GM21528 (cell line): ENCODE data around the gene TIMM29.

ENCODE experiments used
- ATAC-seq: cut with Tn5 transposase; IDR thresholded peaks from one replicate; pipeline ENCODE4 v1.9.1; 2021; ENCODE audit warnings: mild to moderate bottlenecking, moderate library complexity; ENCODE audit not compliant: unreplicated experiment, low FRiP score

The TIMM29 gene

GRCh38 chr19:10911579-10912363 is 16.8 kb upstream of the TIMM29 start:
- no peak for ATAC-seq

DNA sequence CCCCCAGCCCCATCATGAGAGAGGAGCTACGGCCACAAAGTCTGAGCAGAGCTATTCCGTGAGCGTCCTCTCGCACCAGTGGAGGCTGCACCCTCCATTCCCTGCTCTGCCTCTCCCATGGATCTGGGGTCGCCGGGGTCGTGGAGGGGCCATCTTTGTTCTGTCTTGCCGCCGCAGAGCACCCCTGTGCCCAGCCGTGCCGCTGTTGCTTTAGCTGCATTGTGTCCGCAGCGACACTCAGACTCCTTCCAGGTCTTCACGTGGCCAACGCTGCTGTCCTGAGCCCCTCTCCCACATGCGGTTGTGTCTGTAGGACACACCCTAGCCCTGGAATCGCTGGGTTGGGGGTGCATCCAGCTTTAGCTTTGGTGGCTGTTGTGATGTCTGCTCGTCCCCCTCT is 16.0 kb upstream of the TIMM29 start:
- no peak for ATAC-seq

- ATAC-seq = no peak
Measured at GRCh38 chr19:10913716-10914340, 14.8 kb upstream of the TIMM29 start.

- no peak for ATAC-seq
Measured at GRCh38 chr19:10915130-10916091, 13.2 kb upstream of the TIMM29 start.

- ATAC-seq = no peak
Measured at GRCh38 chr19:10916602-10917001, 12.0 kb upstream of the TIMM29 start.

- no peak for ATAC-seq
Measured at GRCh38 chr19:10918359-10918758, 10.3 kb upstream of the TIMM29 start.

- ATAC-seq = no peak
Measured at GRCh38 chr19:10919352-10920287, 9.0 kb upstream of the TIMM29 start.

DNA sequence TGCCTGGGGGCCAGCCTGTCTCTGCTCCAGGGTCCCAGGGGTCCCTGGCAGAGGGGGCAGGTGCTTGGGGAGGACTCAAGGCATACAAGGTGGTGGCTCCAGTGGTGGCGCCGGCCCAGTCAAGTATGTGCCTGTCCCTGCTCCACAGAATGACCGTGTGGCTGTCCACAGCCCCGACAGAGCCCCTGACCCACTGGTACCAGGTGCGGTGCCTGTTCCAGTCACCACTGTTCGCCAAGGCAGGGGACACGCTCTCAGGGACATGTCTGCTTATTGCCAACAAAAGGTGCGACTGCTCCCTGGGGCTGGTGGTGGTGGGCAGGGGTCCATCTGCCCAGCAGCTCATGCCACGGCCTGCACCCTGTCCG is 8.3 kb upstream of the TIMM29 start:
- ATAC-seq = no peak

- no peak for ATAC-seq
Measured at GRCh38 chr19:10920781-10921180, 7.8 kb upstream of the TIMM29 start.

DNA sequence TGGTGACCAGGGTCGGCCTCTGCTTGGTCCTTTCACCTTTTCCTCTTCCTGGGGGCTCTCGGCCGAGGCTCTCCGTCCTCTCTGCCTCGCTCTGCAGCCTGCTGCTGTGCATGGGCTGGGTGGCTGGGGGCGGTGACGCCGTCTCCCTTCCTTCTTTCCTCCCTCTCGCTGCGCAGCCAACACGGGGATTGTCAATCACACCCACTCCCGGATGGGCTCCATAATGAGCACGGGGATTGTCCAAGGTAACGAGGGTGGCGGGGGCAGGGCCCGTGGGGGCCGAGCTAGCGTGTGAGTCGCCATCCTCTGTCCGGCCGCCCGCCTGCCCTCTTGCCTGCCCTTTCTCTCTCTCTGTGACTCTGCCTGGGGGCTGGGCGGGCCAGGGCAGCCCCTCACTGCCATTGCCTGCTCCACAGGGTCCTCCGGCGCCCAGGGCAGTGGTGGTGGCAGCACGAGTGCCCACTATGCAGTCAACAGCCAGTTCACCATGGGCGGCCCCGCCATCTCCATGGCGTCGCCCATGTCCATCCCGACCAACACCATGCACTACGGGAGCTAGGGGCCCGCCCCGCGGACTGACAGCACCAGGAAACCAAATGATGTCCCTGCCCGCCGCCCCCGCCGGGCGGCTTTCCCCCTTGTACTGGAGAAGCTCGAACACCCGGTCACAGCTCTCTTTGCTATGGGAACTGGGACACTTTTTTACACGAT is 7.3 kb upstream of the TIMM29 start:
- no peak for ATAC-seq

- ATAC-seq = no peak
Measured at GRCh38 chr19:10921910-10922637, 6.5 kb upstream of the TIMM29 start.

- ATAC-seq = no peak
Measured at GRCh38 chr19:10922638-10923014, 6.0 kb upstream of the TIMM29 start.

DNA sequence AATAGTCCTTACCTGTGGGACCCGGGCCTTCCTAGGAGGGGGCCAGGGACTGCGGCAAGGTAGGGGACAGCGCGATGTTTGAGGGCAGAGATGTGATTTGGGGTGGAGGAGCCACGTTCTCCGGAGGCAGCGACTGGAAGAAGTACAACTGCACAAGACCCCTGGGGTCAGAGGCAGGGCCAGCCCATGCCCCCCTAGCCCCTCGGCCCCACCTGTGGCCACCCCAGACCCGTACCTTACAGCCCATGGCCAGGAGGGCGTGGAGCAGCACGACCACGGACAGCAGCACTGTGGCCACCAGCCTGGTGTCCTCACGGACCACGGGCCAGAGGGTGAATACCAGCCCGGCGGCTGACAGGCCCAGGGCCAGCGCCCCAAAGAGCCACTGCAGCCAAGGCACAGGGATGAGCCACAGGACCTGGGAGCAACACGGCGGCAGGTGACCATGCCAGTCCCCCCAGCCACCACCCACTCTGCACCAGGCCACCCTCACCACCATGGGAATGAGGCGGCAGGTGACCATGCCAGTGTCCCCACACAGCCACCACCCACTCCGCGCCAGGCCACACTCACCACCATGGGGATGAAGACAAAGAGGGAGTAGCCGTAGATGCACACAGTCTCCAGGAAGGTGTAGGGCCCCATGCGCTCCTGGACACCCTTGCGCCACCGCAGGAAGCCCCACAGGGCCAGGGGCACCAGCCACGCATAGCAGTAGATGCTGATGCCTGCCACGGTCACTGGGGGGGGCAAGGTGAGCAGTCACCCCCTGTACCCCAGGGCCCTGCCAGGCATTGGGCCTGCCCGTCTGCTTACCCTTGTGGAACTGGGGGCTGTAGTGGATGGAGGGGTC is 5.1 kb upstream of the TIMM29 start:
- no peak for ATAC-seq

GRCh38 chr19:10924597-10924996 is 4.0 kb upstream of the TIMM29 start:
- ATAC-seq = no peak

DNA sequence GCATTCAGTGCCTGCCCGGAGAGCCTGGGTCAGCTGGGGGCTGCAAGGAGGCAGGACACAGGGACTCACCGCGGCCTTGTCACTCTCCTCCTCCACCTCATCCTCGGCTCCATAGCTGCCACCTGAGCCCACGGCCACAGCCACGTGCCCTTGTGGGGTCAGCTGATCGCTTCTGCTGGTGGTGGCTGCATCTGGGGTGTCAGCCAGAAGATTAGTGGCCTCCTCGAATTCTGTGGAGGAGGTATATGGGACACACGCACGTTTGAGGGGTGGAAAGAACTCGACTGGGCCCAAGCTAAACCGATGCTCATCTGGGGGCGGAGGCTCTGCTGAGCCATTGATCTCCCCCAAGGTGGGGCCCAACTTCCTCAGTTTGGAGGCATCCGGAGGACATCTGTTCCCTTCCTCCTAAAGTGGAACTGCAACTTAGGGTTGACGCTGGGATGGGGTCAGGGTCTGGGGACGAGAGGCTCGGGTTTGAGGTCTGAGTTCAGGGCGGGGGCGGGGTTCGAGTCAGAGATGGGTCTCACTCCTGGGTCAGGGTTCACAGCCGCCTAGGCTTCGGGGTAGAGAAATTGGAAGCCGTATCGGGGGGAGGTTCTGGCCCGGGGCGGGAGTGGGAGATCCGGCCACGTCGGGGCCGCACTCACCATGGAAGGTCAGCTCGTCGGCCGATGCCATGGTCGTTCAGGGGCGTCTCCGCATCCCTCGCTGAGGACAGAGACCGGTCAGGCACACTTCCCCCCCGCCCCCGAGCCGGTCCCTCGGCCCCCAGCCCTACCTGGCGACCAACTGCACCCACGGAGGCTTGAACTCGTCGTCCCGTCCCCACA is 665 bp upstream of the TIMM29 start:
- ATAC-seq = peak; percentile 2

GRCh38 chr19:10929402-10929794 is 787 bp downstream of the TIMM29 start:
- no peak for ATAC-seq
